ENCODE data around the gene ARHGEF39.
A peak's percentile ranks its signal among the peaks of the same experiment; 100 is the strongest.
"Not testable (repeated sequence)": the region's sequence is repeated elsewhere in the genome, so short reads cannot be mapped to it uniquely, and the experiment has no call there.

The ARHGEF39 gene

DNA sequence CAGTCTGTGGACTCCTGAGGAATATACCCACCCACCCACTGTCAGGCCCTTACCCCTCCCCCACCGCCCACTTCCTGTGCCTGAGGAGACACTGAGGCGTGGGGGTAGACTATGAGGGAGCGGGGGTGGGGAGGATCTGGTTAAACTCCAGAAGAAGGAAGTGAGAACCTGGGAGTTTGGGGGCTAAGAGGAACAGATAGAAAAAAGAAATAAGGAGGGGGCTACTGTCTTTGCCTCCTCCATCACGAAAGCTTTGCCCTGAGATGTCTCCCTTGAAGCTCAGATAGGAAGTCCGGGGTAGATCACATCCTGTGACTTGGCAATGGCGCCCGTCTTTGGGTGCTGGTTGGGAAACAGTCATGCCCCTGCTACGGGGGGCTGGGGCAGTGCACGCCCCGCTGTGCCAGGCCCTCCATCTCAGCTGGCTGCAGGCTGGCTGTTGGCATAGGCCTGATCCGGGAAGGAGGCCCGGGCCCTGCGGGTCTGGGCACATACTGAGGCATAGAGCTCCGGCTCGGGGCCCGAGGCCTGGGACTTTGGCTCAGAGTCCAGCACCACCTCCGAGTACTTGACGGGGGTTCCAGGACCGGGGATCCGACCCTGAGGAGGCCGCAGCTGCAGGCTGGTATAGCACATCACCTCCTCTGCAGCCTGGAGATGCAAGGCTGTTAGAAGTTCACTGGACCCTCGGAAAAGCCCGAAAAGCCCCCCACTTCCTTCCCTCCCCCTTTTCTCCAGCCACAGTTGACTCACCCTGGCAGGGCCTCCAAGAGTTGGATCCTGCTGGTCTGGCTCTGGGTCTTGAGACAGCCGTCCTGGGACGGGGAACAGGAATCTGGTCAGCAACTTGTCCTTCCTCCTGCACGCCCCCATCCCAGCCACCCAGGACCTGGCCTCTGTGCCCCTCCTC lies 15.3 kb downstream of the ARHGEF39 start:
- no peak for DNase-seq

DNA sequence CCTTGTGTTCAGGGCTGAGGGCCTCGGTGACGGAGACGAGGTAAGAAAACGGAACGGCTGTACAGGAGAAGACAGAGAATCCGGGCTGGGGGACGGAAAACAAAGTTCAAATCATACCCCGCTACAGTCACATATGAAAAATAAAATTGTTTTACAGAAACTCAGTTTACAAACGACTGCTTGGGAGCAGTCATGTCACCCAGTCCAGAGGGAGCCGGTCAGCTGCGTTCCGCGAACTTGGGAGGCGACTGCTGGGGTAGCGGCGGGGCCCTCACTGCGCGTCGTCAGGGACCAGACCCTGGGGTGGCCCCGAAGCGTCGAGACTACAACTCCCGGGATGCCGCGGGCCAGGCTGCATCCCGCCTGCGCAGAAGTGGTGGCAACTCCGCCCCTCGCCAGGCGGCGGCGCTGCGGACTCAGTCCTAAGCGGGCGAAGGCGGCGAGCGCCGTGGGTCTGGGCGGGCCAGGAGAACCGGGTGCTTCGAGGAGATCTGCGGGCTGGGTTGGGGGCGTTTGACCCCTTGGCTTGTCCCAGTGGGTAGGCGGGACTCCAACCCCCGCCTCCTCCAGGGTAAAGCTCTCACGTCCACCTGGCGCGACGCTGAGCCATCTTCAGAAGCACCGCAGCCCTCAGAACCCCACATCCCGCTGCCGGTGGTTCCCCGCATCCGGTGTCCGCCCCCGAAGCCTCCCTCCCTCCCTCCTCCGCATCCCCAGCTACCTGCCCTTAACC lies 18.3 kb downstream of the ARHGEF39 start:
- peak; percentile 94 for DNase-seq

DNA sequence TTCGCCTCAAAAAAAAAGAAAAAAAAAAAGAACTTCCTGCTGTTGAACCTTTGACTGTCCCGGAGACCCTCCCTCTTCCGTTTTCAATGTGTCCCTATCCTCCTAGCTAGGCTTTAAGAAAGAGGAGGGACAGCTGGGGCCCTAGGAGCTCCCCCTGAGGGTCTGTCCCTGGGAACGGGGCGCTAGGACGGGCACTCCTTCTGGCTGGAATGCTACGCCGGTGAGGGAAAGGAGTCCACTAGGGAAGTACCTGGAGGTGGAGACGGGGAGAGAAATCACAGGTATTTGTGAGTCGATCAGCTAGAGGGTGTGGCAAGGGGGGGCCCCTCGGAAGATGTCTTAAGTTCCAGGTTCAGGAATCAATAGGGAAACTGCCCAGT lies 18.9 kb downstream of the ARHGEF39 start:
- DNase-seq, result peak; percentile 76

DNA sequence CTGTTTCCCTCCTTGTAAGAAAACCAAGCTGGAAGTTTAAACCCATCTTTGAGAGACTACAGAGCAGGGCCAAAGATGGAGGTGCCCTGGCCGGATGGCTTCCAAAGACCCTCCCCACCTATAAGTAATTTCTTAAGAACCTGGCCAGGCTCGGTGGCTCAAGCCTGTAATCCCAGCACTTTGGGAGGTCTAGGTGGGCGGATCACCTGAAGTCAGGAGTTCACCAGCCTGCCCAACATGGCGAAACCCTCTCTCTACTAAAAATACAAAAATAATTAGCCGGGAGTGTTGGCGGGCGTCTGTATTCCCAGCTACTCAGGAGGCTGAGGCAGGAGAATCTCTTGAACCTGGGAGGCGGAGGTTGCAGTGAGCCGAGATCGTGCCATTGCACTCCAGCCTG lies 19.3 kb downstream of the ARHGEF39 start:
- not testable (repeated sequence) for DNase-seq

DNA sequence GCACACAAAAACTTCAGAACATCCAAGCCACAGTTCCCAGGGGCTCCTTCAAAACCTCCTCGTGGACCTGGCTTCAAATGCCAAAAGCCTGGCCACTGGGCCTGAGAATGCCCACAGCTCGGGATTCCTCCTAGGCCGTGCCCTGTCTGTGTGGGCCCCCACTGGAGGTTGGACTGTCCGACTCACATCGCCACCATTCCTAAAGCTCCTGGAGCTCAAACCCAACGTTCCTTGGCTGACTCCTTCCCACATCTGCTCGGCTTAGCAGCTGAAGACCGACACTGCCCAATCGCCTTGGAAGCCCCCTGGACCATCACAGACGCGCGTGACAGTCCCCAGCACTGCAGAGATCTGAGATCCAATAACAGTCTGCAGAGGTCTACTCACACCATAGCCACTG lies 21.9 kb downstream of the ARHGEF39 start:
- no peak for DNase-seq

DNA sequence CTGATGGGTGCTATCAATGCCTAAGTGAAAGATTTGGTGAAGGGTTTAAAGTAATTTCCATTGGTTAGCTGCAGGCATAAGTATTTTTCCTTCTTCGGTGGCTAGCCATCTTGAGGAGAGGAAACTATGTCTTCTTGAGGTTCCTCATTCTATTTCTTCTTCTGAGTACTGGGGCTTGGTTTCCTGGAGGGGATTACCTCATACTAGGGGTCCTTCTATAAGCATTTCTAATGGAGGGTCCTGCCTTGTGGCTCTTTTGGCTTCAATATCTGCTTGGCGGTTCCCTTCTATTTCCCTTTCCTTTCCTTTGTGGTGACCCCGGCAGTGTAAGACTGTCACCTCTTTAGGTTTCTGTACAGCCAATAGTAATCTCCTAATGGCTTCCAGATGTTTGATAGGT lies 23.5 kb downstream of the ARHGEF39 start:
- not testable (repeated sequence) for DNase-seq

DNA sequence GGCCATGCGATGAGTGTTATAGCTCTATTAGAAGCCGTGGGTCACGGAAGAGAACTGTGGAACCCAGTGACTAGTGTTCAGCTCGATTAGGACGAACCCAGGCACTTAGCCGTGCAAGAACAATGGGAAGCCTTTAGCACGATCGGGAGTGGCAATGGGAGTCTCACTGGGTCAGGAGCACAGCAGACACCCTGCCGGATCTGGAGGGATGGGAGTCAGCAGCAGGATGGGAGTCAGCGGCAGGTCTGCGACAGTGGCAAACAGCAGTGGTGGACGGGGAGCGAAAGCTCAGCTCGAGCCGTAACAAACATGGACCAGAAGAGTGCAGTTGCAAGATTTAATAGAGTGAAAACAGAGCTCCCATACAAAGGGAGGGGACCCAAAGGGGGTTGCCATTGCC lies 24.6 kb downstream of the ARHGEF39 start:
- DNase-seq, result not testable (repeated sequence)

DNA sequence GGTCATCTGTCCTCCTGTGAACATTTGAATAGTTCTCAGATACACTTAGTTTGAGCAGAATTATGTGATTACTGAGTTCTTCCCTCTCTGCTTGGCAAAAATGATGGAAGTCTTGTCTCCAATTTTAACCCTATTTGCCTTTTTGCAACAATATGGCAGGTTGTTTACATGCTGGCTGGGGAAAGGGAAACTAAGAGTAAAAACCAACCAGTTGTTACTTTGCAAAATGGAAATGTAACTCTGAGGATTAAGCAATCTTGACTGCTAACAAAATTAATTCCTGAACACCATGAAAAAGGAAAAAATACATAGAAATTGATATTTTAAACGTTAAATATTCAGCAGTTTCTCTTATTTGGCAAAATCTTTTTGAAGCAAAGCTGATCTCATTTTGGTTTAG lies 25.4 kb downstream of the ARHGEF39 start:
- DNase-seq, result no peak

DNA sequence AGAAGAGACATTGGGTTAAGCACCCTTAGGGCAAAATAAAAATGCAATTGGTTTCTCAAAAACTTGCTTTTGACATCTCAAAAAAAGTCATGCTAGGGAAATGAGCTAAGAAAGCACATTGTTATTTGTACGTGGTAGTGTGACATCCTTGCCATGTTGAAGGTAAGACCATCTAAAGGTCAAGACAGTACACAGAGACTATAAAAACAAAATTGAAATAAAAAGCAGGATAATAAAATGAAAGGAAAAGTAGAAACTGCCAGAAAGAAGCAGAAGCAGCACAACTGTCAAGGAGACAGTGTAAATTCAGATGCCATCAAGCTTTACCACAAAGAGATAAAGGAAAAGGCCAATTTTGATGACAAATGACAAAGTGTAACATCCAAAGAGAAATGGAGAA lies 25.8 kb downstream of the ARHGEF39 start:
- DNase-seq, result not testable (repeated sequence)

DNA sequence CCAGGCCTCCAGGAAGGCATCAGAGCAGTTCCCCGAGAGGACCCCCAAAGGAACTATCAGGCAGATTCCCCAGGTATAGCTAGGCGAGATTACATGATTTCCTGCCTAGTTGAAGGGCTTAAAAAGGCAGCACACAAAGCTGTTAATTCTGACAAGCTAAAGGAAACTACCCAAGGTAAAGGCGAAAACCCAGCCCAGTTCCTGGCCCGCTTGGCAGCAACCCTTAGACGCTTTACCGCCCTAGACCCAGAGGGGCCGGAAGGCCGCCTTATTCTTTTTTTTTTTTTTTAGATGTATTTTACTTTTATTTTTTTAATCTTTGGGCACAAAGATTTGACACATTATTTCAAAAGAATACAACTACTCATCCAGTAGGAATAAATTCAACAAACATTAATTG lies 26.2 kb downstream of the ARHGEF39 start:
- DNase-seq, result not testable (repeated sequence)

DNA sequence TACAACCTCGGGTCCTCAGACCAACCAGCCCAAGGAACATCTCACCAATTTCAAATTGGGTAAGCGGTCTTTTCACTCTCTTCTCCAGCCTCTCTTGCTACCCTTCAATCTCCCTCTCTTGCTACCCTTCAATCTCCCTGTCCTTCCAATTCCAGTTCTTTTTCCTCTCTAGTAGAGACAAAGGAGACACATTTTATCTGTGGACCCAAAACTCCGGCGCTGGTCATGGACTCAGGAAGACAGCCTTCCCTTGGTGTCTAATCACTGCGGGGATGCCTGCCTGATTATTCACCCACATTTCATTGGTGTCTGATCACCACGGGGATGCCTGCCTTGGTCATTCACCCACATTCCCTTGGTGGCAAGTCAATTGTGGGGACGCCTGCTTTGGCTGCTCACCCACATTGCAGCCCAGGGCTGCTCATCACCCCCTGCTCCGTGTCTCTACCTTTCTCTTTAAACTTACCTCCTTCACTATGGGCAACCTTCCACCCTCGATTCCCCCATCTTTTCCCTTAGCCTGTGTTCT lies 27.5 kb downstream of the ARHGEF39 start:
- not testable (repeated sequence) for DNase-seq

DNA sequence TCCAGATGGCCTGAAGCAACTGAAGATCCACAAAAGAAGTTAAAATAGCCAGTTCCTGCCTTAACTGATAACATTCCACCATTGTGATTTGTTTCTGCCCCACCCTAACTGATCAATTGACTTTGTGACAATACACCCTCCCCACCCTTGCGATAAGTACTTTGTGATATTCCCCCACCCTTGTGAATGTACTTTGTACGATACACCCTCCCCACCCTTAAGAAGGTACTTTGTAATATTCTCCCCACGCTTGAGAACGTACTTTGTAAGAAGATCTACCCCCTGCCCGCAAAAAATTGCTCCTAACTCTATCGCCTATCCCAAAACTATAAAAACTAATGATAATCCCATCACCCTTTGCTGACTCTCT lies 28.1 kb downstream of the ARHGEF39 start:
- DNase-seq, result not testable (repeated sequence)

DNA sequence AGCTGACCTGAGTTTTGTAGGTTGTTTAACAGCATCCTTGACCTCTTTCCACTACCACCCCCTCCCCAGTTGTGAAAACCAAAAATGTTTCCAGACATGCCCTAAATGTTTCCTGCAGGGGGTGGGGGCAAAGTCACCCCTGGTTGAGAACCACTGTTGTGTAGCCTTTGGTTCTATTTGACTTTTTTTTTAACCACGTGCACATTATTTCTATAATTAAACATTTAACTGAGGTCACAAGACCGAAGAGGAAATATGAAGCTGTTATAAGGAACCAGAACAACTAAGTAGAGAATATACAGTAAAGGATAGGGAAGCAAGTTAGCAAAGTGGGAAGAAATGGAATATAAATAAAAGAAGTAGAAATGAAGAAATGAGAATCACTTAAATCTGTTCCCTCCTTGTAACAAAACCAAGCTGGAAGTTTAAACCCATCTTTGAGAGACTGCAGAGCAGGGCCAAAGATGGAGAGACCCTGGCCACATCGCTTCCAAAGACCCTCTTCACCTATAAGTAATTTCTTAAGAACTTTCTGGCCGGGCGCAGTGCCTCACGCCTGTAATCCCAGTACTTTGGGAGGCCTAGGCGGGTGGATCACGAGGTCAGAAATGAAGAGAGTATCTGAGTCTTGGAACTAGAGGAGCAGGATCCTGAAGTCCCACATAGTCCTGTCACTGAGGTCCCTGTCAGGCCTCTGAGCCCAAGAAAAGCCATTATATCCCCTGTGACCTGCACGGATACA lies 28.7 kb downstream of the ARHGEF39 start:
- DNase-seq, result no peak

DNA sequence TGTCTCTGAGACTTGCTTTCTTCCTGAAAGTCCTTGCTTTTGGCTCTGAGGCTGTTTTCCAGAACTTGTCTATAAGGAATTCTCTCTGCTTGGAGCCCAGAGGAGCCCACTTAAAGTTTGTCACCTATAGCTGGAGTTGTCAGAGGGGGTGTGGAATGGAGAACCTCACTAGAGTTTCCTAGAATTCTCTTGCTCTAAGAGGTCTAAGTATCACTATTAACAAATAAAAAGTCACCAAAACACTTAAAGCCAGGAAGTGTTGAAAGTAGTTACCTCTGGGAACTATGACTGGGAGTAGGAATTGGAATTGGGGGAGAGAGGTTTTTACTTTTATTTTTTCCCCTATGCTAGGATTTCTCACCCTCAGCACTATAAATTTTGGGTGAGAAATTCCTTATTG lies 29.3 kb downstream of the ARHGEF39 start:
- no peak for DNase-seq

DNA sequence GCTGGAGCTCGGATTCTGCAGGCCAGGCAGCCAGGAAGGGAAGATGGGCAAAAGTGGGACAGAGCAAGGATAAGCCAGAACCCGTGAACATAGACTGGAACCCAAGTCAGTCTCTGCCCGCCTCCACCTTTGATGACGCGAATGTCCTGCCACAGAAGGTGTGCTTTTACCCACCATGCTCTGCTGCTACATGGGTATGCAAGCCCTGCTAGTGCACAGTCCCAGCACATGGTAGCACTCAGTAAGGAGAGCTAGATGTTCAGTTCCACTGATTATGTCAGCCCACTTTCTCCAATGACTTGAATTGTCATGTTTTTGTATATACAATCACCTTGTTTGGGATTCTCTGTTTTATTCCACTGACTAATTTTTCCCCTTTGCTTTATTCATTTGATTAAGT lies 35.4 kb downstream of the ARHGEF39 start:
- DNase-seq, result no peak

DNA sequence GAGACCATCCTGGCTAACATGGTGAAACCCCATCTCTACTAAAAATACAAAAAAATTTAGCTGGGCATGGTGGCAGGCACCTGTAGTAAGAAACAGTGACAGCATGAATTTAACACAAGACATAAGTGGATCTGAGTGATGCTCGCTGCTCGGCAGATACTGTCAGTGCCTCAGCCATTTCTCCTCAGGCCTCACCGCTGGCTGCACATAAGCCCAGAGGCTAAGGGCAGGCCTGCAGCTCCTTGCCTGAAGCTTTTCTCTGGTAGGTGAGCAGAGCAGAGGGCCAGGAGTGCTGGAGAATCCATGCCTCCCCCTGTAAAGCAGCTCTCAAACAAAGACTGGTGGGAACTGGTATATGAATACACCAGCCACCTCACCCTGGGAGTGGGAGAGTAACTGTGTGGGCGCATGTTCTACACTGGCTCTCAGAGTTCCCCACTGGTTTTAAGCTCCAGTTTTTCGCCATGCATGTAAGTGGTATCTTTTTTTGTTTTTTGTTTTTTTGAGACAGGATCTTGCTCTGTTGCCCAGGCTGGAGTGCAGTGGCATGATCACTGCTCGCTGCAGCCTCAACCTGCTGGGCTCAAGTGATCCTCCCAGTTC lies 36.5 kb downstream of the ARHGEF39 start:
- no peak for DNase-seq

DNA sequence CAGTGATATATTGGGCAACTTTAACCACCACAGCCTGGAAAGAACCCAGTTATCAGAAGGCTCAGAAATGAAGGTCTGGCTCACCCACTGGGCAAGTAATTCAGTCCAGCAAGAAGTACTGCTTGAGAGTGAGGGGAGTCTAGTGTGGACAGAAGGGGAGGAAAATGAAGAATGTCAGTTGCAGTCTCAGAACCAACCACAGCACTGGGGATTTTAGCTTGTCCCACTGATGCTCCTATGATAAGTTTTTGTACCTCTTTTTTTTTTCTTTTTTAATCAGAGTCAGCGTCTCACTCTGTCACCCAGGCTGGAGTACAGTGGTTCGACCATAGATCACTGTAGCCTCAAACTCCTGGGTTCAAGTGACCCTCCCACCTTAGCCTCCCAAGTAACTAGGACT lies 37.4 kb downstream of the ARHGEF39 start:
- no peak for DNase-seq

DNA sequence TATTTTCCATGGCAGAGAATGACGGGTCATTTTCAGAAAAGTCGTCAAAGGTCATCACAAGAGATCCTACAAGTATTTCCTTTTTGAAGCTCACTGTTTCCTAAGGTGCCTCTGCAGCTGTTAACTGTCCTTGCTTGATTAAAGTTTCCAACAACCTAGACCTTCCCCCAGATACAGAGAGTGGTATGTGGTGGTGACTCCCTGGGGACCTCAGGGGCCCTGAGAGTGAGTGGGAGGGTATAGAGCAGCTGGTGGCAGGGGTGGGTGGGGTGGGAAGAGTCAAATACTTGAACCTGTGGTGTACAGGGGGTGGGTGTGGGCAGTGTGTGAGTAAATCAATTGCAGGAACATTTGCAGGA lies 45.2 kb downstream of the ARHGEF39 start:
- DNase-seq, result no peak

DNA sequence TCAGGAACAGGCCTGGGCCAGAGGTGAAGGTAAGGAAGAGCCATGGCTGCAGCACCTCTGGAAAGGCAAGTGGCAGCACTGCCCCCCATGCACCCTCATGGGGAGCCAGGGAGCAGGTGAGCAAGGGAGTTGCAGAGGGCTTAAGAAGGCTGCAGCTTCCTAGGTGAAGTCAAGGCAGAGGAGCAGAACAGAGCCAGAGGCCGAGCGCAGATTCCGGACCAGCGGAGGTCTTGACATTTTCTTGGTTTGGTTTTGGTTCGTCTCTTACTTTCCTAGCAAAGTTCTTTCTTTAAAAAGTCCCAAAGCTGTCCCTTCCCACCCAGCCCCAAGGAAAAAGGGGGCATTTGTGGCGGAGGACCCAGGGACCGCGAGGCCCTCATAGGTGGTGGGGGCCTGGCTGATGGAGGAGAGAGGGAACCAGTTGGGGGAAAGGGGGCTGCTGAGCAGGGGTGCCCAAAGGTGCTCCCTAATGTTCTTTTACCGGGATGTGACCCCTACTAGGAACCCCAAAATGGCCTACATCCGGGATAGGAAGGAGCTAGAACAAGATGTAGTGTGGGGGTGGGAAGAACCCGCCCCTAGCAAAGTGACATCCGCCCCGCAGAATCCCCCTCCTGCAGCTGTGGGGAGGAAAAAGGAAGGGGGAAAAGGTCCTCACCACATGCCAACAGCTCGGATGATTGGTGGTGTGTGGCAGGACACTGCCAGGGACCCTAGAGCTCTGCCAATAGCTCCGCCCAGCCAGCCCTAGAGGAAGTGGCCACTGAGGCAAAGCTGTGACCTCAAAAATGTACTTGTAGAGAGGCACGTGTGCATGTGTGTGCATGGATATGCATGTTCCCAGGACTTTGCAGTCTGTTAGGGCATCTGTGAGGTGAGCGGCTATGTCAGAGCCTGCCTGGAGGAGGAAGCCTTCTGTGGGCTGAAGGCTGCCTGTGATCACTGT lies 45.9 kb downstream of the ARHGEF39 start:
- DNase-seq, result no peak

DNA sequence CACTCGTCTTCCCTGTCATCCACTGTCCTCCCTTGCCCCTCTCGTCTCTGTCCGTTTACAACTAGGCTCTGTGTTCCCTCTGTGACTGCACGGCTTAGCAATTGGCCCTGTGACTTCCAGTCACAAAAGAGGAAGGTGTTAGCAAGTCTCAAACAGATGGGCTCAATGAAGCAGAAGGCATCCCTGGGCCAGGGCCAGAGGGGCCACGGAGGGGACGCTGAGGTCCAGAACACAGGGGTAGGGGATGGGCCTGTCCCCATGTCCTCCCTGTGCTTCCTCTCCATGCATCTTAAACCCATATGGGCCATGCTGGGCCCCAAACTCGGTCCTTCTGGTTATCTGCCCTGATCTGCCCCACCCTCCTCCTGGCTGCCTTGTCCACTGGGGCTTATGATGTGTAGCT lies 46.7 kb downstream of the ARHGEF39 start, which contains the start of gene CD72:
CD72 (minus strand) TSS at position 89 of the 403 bp plus-strand sequence. CDS start 110 bp downstream, outside the sequence.
- no peak for DNase-seq

DNA sequence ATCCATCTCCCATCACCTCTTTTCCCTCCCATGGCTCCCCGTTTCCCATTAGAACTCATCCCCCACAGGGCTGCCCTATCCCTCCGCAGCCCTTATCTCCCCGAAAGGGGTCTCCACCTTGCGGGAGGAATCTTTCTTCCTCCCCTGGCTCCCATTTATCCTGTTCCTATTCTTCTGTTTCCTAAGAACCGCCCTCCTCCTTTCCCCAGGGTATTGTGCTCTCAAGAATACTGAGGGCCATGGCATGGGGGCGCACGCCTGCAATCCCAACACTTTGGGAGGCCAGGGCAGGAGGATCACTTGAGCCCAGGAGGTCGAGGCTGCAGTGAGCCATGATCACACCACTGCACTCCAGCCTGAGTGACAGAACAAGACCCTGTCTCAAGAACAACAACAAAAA lies 47.4 kb downstream of the ARHGEF39 start:
- DNase-seq, result no peak
